Activated B cell treated with CpG ODN at 0.5 μM for 24 hours (primary cell): ENCODE measurements around the gene USP6. TPM values are rescaled to one million over a fixed set of nuclear protein-coding genes. Genes with fewer than 3 reads are reported as not detected.
"Not testable (repeated sequence)": the region's sequence is repeated elsewhere in the genome, so short reads cannot be mapped to it uniquely, and the experiment has no call there.

Experiments used
- ATAC-seq: fragments of 200-7000 bp; cut with Tn5 transposase; one replicate; pipeline ENCODE4 v1.10.0; 2021; ENCODE audit warnings: low read depth, mild to moderate bottlenecking, moderate library complexity
- CTCF ChIA-PET: fragments of 350-600 bp; sonication (Branson Sonifier 250); formaldehyde crosslinking; loops from one replicate; lab custom pipeline; 2021; ENCODE audit warnings: antibody characterized with exemption; lab: Charles Lee
- POLR2A ChIA-PET: fragments of 350-600 bp; sonication (Branson Sonifier 250); formaldehyde crosslinking; loops from one replicate; lab custom pipeline; 2021; ENCODE audit warnings: antibody characterized with exemption; lab: Charles Lee
- DNase-seq: peaks from one replicate; pipeline ENCODE4 v3.0.0; 2022
- H3K27ac Mint-ChIP-seq: one replicate; pipeline ENCODE4 v1.8.0; 2020; ENCODE audit warnings: mixed read lengths
- H3K27me3 Mint-ChIP-seq: one replicate; pipeline ENCODE4 v1.8.0; 2021; ENCODE audit warnings: mixed read lengths
- H3K36me3 Mint-ChIP-seq: one replicate; pipeline ENCODE4 v1.8.0; 2021; ENCODE audit warnings: low read depth, mixed read lengths
- H3K4me1 Mint-ChIP-seq: one replicate; pipeline ENCODE4 v1.8.0; 2021; ENCODE audit warnings: mixed read lengths
- H3K4me3 Mint-ChIP-seq: one replicate; pipeline ENCODE4 v1.8.0; 2020; ENCODE audit warnings: mild to moderate bottlenecking, mixed read lengths
- H3K9me3 Mint-ChIP-seq: one replicate; pipeline ENCODE4 v1.8.0; 2020; ENCODE audit warnings: mixed read lengths
- intact Hi-C: fragments of 100-400 bp; cut with micrococcal nuclease; formaldehyde crosslinking; loops from one replicate; pipeline ENCODE4 v1.15.1; 2024
- total RNA-seq: library from RNA; stranded (reverse); gene quantifications from 2 replicates; pipeline ENCODE4 v1.2.3, GENCODE V29; 2022
- TF ChIP-seq, protein P1 (sequence below): fragments of 200-600 bp; IDR thresholded peaks from one replicate; pipeline ENCODE4 v1.8.0; 2022; ENCODE audit warnings: antibody characterized with exemption, mild to moderate bottlenecking

Gene USP6
- 0.33 and 0.37 TPM in 2 replicates for total RNA-seq

DNA sequence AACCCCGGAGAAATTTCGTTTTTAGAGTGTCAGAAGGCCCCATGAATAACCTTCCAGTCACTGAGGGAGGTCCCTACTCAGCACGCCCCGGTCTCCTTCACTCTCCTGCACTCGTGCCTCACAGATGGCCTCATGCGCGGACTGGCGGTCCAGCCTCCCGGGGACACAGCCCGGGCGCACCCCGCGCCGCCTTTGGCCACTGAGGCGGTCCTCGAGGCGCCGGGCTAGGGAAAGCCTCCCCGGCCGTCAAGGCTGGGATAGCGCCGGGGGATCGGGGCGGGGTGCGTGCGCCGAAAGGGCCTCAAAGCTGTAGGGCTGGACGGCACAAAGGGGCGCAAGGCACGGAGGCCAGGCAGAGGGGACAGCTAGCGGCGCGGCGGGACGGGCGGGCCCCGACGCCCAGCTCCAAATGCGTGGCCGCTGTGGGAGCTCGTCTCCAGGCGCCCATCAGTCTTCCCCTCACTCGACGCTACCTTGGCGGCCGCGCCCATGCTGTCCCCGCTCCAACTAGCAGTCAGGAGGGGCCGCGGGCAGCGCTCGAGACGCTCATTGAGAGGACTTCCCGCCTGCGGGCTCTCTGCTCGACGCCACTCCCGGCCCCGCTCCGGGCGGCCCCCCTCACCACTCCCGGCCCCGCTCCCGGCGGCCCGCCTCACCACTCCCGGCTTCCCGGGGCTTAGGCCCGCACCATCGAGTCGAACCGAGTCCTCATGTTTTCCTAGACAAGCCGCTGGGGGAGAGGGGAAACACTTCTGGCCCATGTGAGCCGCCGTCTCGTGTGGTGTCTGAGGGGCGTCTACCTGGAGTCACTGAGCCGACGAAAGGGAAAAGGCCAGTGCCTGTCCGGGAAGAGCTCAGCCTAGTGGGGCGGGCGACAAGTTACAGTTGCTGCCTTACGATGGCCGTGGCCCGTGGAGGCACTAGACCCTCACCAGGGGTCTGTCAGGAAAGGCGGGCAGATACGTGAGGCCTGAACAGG is at the start of gene USP6:
TSS of gene USP6 (plus strand) at position 360 of the 979 bp plus-strand sequence. CDS start 14,336 bp downstream, outside the sequence.
- Mint-ChIP-seq H3K36me3 (peaks cover 21% of the 10 kb centered on the region), H3K9me3 (no peaks in the 10 kb centered on the region), H3K27me3 (peaks cover 19% of the 10 kb centered on the region), H3K27ac (no peak within 1 kb of the TSS), H3K4me3 (peak within 1 kb of the TSS; percentile 42), H3K4me1 (peaks cover 15% of the 10 kb centered on the region)
- POLR2A ChIA-PET, result interaction anchor here (0.8 kb wide), 1 partner anchor 18 kb away, joined by 4 read pairs; no protein-coding TSS in a partner anchor
- no peak for ATAC-seq
- CTCF ChIA-PET, result no interaction called here
- TF ChIP-seq, protein P1, sequence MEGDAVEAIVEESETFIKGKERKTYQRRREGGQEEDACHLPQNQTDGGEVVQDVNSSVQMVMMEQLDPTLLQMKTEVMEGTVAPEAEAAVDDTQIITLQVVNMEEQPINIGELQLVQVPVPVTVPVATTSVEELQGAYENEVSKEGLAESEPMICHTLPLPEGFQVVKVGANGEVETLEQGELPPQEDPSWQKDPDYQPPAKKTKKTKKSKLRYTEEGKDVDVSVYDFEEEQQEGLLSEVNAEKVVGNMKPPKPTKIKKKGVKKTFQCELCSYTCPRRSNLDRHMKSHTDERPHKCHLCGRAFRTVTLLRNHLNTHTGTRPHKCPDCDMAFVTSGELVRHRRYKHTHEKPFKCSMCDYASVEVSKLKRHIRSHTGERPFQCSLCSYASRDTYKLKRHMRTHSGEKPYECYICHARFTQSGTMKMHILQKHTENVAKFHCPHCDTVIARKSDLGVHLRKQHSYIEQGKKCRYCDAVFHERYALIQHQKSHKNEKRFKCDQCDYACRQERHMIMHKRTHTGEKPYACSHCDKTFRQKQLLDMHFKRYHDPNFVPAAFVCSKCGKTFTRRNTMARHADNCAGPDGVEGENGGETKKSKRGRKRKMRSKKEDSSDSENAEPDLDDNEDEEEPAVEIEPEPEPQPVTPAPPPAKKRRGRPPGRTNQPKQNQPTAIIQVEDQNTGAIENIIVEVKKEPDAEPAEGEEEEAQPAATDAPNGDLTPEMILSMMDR, result no peak
- DNase-seq, result no peak
- intact Hi-C loops, result no loop called here

DNA sequence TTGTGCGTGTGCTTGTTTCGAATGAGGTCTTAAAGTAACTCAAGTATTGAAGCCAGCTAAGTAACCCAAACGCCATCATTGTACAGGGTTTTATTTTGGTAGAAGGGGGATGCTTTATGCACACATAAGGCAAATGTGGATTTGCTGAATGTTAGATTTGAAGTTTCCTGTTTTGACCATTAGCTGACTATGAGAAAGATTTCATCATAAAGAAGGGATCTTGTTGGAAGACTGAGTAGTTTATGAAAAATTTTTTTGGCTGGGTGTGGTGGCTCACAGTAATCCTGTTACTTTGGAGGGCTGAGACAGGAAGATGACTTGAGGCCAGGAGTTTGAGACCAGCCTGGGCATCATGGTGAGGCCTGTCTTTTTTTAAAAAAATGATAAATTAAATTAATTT is 47.6 kb upstream of the USP6 start:
- peaks cover 4% of the 10 kb centered on the region for H3K27me3 Mint-ChIP-seq
- no peaks in the 10 kb centered on the region for H3K36me3 Mint-ChIP-seq
- ATAC-seq, result no peak
- no peak overlapping the region for H3K27ac Mint-ChIP-seq
- ChIA-PET POLR2A (no interaction called here), CTCF (no interaction called here)
- no peak overlapping the region for H3K4me3 Mint-ChIP-seq
- intact Hi-C loops, result no loop called here
- no peaks in the 10 kb centered on the region for H3K9me3 Mint-ChIP-seq
- DNase-seq, result no peak
- TF ChIP-seq, protein P1, result no peak
- no peaks in the 10 kb centered on the region for H3K4me1 Mint-ChIP-seq

DNA sequence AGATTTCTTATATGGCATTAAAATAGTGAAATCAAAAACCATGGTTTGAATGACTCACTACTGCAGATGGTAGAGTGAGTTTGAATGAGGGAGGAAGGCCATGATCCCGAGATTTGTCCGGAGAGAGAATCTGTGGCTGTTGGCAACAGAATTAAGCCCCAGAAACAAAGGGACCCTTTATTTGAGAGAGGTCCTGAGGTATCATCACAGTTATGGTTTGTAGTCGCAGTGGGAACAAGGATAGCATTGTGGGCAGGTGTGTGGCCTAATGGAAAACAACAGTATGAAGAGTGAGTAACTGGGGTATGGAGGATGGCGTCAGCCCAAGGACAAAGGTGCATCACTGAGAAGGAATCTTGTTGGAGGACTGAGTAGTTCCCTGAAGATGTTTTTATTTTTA is 46.1 kb upstream of the USP6 start:
- Mint-ChIP-seq H3K4me1 (no peaks in the 10 kb centered on the region), H3K27me3 (peaks cover 3% of the 10 kb centered on the region), H3K4me3 (no peak overlapping the region), H3K36me3 (no peaks in the 10 kb centered on the region), H3K9me3 (no peaks in the 10 kb centered on the region), H3K27ac (no peak overlapping the region)
- no peak for DNase-seq
- ChIA-PET POLR2A (no interaction called here), CTCF (no interaction called here)
- no peak for ATAC-seq
- intact Hi-C loops, result no loop called here
- TF ChIP-seq, protein P1, result no peak

DNA sequence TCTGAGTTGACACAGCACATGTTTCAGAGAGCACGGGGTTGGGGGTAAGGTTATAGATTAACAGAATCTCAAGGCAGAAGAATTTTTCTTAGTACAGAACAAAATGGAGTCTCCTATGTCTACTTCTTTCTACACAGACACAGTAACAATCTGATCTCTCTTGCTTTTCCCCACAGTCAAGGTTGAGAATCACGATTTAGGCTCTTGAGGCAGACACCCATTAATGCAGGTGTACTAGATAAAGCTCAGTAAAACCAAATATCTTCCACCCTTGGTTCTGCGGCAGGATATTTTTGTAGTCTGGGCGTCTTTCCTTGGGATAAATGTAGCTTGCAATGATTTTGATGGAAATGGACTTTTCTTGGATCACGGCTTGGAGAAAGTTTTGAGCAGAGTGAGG is 40.4 kb upstream of the USP6 start:
- H3K27ac Mint-ChIP-seq, CTCF ChIA-PET: not testable (repeated sequence)

DNA sequence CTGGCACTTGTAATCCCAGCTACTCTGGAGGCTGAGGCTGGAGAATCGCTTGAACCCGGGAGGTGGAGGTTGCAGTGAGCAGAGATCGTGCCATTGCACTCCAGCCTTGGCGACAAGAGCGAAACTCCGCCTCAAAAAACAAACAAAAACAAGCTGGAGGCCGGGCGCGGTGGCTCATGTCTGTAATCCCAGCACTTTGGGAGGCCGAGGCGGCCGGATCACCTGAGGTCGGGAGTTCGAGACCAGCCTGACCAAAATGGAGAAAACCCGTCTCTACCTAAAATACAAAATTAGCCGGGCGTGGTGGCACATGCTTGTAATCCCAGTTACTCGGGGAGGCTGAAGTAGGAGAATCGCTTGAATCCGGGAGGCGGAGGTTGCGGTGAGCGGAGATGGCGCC is 38.6 kb upstream of the USP6 start:
- POLR2A ChIA-PET, result interaction anchor here (0.5 to 2.9 kb wide), 7 partner anchors 28 to 130 kb away, joined by 3 to 29 read pairs (median 4); partner anchors contain the start of genes PFN1, SPAG7 and ZNF594
- CTCF ChIA-PET, ATAC-seq, DNase-seq, H3K9me3 Mint-ChIP-seq, H3K27me3 Mint-ChIP-seq: not testable (repeated sequence)
- H3K4me3 Mint-ChIP-seq, result peak overlapping the region; percentile 83
- peaks cover 12% of the 10 kb centered on the region for H3K36me3 Mint-ChIP-seq
- H3K4me1 Mint-ChIP-seq, result peaks cover 28% of the 10 kb centered on the region
- intact Hi-C loops, result loop anchor here (5.0 kb wide), 2 partner anchors 110 to 175 kb away; partner anchors contain the start of genes CHRNE and SPAG7
- peak overlapping the region; percentile 96 for H3K27ac Mint-ChIP-seq

More for the DNA sequence above, 40.4 kb upstream of the USP6 start:
- DNase-seq, H3K36me3 Mint-ChIP-seq, H3K9me3 Mint-ChIP-seq, ATAC-seq, H3K4me3 Mint-ChIP-seq, H3K27me3 Mint-ChIP-seq: not testable (repeated sequence)
- H3K4me1 Mint-ChIP-seq, result peaks cover 23% of the 10 kb centered on the region
- intact Hi-C loops, result loop anchor here (5.0 kb wide), 2 partner anchors 108 to 173 kb away; partner anchors contain the start of genes CHRNE and SPAG7
- POLR2A ChIA-PET, result interaction anchor here (0.6 kb wide), 1 partner anchor 119 kb away, joined by 3 read pairs; no protein-coding TSS in a partner anchor

DNA sequence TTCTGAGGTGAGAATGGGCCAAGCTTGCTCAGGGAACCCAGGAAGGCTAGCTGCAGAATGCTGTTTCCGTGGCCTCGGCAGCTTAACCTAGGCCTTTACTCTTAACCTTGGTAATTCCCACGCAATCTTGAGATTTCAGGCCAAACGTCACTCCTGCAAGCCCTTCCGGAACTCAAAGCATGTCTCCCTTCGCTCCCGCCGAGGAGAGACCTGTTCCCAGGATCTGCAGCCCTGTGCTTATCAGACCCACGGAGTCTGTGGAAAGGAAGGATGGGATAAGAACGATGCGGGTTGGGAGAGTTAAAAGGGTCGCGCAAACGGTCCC is 38.1 kb upstream of the USP6 start:
- CTCF ChIA-PET, result no interaction called here
- H3K4me1 Mint-ChIP-seq, result peaks cover 28% of the 10 kb centered on the region
- peak overlapping the region; percentile 83 for H3K4me3 Mint-ChIP-seq
- no peaks in the 10 kb centered on the region for H3K9me3 Mint-ChIP-seq
- DNase-seq, result no peak
- TF ChIP-seq, protein P1, result no peak
- intact Hi-C loops, result loop anchor here (1.0 to 5.0 kb wide), 6 partner anchors 20 to 175 kb away; partner anchors contain the start of genes CHRNE, SPAG7, ZNF232 and ZNF594
- POLR2A ChIA-PET, result interaction anchor here (0.5 to 2.9 kb wide), 12 partner anchors 20 to 138 kb away, joined by 3 to 29 read pairs (median 8); partner anchors contain the start of genes PFN1, RNF167, SLC25A11 and SPAG7
- peak overlapping the region; percentile 96 for H3K27ac Mint-ChIP-seq
- H3K36me3 Mint-ChIP-seq, result peaks cover 16% of the 10 kb centered on the region
- no peaks in the 10 kb centered on the region for H3K27me3 Mint-ChIP-seq
- no peak for ATAC-seq
